ENCODE data around the gene TNFRSF12A.
A peak's percentile ranks its signal among the peaks of the same experiment; 100 is the strongest.
"Not testable (repeated sequence)": the region's sequence is repeated elsewhere in the genome, so short reads cannot be mapped to it uniquely, and the experiment has no call there.

The TNFRSF12A gene

DNA sequence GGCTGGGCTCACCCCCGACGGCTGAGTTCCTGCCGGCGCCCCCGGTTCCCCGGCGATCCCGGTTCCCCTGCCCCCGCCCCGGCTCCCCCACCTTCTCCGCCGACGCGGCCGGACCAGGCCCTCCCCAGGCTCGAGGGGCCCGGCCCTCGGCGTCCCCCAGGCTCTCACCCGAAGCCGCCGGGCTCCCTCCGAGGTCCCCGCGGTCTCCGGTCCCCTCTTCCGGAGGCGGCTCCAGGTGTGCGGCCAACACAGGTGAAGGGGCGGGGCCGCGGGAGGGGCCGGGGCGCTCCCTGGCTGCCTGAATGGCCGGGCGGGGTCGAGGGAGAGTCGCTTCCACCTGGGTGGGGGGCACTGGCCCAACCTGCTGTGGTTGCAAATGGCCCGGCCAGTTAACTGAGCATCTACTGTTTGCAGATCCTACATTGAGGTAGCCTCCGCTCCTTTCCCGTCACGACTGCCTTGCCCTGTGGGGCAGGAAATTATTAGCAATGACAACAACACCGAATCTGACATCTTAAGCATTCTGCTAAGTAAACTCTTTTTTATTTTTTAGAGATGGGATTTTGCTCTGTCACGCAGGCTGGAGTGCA lies 16.7 kb downstream of the TNFRSF12A start, which contains the start of gene BICDL2:
BICDL2 (minus strand) TSS at position 219 of the 590 bp plus-strand sequence. CDS start 1,448 bp downstream, outside the sequence.
- peak within 1 kb of the TSS; percentile 22 to 84 (median 72) for H3K27ac ChIP-seq

GRCh38 chr16:3038256-3038655 lies 18.1 kb downstream of the TNFRSF12A start:
- no peak overlapping the region for H3K27ac ChIP-seq
- no peak overlapping the region for H3K4me3 ChIP-seq

More for the DNA sequence above, 16.7 kb downstream of the TNFRSF12A start, which contains the start of gene BICDL2:
- peak within 1 kb of the TSS; percentile 20 to 43 (median 29) for H3K4me3 ChIP-seq

- H3K4me3 ChIP-seq, result no peak overlapping the region
- no peak overlapping the region for H3K27ac ChIP-seq
Observed at GRCh38 chr16:3038896-3039295, 18.7 kb downstream of the TNFRSF12A start.

DNA sequence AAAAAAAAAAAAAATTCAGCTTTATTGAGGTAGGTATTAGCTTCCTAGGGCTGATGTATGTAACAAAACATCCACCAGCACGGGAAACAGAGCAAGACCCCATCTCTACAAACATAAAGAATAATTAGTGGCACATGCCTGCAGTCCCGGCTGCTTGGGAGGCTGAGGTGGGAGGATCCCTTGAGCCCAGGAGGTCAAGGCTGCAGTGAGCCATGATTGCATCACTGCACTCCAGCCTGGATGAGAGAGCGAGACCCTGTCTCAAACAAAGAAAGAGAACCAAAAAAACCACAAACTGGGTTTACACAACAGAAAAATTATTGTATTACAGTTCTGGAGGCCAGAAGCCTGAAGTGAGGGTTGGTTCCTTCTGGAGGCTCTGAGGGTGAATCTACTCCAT lies 22.2 kb downstream of the TNFRSF12A start:
- Histone ChIP-seq H3K27ac (no peak overlapping the region), H3K4me3 (no peak overlapping the region)

- peak overlapping the region in 1 of 7 experiments; percentile 49 for H3K4me3 ChIP-seq
Observed at GRCh38 chr16:3044708-3045107, 24.5 kb downstream of the TNFRSF12A start.

DNA sequence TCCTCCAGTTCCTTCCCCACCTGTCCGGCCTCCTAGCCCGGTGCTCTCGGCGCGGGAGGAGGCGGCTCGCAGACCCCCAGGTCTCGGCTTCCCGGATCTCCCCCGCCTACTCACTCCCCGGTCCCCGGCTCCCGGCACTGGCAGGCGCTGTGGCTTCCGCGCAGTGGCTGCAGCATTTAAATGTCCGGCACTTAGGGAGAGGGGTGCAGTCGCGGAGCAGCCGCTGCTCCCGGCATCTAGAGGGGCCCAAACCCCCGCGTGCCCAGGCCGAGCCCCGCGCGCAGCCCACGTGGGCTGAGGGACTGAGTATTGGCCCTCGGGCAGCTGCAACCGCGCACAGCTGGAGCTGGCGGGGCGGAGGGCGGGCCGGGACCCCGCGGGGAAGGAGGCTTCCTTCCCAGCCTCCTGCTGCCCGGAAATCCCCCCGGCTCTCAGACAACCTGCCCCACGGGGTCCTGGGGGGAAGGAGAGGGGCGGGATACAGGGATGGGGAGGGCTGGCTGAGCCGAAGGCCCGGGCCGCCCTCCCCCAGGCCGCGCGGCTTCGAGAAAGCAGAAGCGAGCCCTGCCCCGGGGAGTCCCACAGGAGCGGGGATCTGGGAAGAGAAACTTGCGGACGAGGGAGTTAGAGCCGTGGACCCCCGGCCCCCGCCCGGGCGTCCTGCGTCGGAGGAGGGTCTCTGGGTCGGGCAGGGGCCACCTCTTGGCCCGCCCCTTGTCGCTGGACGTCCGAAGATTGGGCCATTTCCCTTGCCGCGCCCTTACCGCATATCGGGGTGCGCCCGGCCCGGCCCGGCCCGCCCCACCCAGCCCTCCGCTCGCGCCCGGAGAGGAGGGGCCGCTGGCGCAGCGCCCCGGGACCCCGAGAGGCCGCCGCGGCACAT lies 25.8 kb downstream of the TNFRSF12A start, which contains the start of gene MMP25:
MMP25 (plus strand) TSS at position 804 of the 883 bp plus-strand sequence. CDS start 357 bp downstream, outside the sequence.
- peak within 1 kb of the TSS in 16 of 21 experiments; percentile 0 to 78 (median 53) for H3K27ac ChIP-seq
- H3K4me3 ChIP-seq, result peak within 1 kb of the TSS; percentile 28 to 49 (median 37)

More at GRCh38 chr16:3044708-3045107, 24.5 kb downstream of the TNFRSF12A start:
- no peak overlapping the region for H3K27ac ChIP-seq

GRCh38 chr16:3046641-3047386 lies 26.6 kb downstream of the TNFRSF12A start:
- Histone ChIP-seq H3K4me3 (peak overlapping the region; percentile 28 to 49 (median 37)), H3K27ac (peak overlapping the region in 13 of 21 experiments; percentile 0 to 78 (median 56))

DNA sequence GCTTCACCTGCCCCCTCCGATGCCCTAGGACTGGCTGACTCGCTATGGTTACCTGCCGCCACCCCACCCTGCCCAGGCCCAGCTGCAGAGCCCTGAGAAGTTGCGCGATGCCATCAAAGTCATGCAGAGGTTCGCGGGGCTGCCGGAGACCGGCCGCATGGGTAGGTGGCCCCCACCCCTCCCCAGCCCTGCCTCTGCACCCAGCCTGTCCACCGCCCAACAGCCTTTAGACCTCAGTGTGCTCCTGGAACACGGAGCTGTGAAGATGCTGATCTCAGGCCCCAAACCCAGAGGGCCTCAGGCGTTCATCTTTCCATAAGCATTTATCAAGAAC lies 27.2 kb downstream of the TNFRSF12A start:
- Histone ChIP-seq H3K4me3 (peak overlapping the region in 4 of 7 experiments; percentile 28 to 49 (median 40)), H3K27ac (peak overlapping the region in 1 of 21 experiments; percentile 33)

DNA sequence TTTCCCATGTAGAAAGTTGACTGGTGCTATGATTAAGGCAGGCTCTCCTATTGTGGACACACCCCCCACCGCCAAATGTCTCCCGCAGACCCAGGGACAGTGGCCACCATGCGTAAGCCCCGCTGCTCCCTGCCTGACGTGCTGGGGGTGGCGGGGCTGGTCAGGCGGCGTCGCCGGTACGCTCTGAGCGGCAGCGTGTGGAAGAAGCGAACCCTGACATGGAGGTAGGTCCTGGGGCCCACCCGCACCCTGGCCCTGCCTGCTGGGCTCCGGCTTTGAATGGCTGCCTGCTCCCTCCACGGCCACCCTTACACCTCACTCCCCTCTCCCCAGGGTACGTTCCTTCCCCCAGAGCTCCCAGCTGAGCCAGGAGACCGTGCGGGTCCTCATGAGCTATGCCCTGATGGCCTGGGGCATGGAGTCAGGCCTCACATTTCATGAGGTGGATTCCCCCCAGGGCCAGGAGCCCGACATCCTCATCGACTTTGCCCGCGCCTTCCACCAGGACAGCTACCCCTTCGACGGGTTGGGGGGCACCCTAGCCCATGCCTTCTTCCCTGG lies 29.8 kb downstream of the TNFRSF12A start:
- H3K27ac ChIP-seq, result peak overlapping the region in 1 of 21 experiments; percentile 1
- no peak overlapping the region for H3K4me3 ChIP-seq

DNA sequence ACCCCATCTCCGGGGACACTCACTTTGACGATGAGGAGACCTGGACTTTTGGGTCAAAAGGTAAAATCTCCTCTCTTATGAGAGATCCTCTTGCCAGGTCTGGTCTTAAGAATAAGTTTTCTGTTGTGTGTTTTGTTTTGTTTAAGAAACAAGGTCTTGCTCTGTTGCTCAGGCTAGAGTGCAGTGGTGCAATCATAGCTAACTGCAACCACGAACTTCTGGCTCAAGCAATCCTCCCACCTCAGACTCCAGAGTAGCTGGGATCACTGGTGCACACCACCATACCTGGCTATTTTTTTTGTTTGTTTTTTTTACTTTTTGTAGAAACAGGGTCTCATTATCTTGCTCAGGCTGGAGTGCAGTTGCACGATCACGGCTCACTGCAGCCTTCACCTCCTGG lies 30.3 kb downstream of the TNFRSF12A start:
- H3K27ac ChIP-seq, result peak overlapping the region in 1 of 21 experiments; percentile 1
- H3K4me3 ChIP-seq, result no peak overlapping the region

DNA sequence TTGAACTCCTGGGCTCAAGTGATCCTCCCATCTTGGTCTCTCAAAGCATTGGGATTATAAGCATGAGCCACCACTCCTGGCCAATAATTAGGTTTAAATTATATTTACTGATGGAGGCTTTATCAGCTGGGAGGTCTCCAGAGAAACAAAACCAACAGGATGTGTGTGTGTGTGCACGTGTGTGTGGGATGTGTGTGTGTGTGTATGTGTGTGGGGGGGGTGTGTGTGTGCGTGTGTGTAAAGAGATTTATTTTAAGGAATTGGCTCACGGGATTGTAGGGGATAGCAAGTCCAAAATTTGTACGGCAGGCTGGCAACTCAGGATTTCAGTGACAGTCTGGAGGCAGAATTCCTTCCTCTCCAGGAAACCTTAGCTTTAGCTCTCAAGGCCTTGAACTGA lies 30.8 kb downstream of the TNFRSF12A start:
- H3K4me3 ChIP-seq, result no peak overlapping the region
- H3K27ac ChIP-seq, result peak overlapping the region in 1 of 21 experiments; percentile 22

DNA sequence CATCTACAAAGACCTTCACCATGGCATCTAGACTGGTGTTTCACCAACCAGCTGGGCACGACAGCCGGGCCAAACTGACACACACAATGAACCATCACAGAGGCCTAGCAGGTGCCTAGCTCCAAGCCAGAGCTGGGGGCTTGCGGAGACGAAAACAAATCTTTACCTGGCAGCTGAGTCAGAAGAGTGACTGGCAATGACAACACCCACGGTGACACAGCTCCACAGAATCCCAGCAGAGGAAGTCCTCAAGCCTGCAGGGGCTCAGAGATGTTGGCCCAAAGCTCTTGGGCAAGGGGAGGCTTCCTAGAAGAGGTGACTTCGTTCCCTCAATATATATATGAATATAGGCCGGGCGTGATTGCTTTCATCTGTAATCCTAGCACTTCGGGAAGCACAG lies 31.3 kb downstream of the TNFRSF12A start:
- Histone ChIP-seq H3K27ac (peak overlapping the region in 1 of 21 experiments; percentile 22), H3K4me3 (no peak overlapping the region)

- H3K4me3 ChIP-seq, result not testable (repeated sequence)
Observed at GRCh38 chr16:3052571-3053329, 32.6 kb downstream of the TNFRSF12A start.

DNA sequence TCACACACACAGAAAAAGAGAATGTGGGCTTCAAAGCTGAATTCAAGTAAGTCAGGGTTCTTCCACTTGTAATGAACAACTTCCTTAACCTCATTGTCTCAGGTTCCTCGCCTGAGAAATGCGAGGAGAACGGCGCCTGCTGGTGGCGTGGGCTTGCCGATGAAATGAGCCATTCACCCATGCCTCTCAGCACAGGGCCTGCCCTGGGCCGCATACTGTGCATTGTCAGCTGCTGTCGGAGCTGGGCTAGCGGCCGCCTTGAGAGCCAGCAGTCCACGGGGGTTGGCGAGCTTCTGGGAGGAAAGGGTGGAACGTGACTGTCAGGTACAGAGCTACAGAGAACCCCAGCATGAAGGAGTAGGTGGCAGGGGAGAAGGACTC lies 33.2 kb downstream of the TNFRSF12A start:
- not testable (repeated sequence) for H3K4me3 ChIP-seq
- peak overlapping the region in 1 of 21 experiments; percentile 42 for H3K27ac ChIP-seq

More at GRCh38 chr16:3052571-3053329, 32.6 kb downstream of the TNFRSF12A start:
- peak overlapping the region in 1 of 21 experiments; percentile 42 for H3K27ac ChIP-seq

- H3K27ac ChIP-seq, result peak overlapping the region in 6 of 21 experiments; percentile 16 to 65 (median 31)
Observed at GRCh38 chr16:3054965-3055733, 35.0 kb downstream of the TNFRSF12A start.

DNA sequence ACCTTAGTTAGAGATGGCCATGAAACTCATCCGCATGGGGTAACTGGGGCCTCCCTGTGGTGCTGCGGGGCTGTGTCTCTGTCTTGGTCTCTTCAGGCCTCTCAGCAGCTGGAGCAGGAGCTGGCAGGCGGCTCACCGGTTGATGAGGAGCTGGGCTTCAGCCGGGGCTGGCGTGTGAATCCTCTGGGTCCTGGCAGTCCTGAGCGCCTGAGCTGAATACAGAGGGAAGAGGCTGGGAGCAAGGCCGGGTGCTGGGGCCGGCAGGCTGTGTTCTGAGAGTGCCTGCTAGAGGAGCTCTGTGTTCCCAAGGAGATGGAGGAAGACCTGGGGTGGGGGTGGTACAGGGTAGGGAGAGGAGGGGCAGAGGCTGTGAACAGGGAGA lies 35.6 kb downstream of the TNFRSF12A start:
- not testable (repeated sequence) for H3K4me3 ChIP-seq
- H3K27ac ChIP-seq, result peak overlapping the region in 4 of 21 experiments; percentile 30 to 65 (median 47)

More at GRCh38 chr16:3054965-3055733, 35.0 kb downstream of the TNFRSF12A start:
- H3K4me3 ChIP-seq, result no peak overlapping the region

GRCh38 chr16:3056336-3057180 lies 36.4 kb downstream of the TNFRSF12A start:
- H3K4me3 ChIP-seq, result no peak overlapping the region
- peak overlapping the region in 1 of 21 experiments; percentile 62 for H3K27ac ChIP-seq

Data from skin epidermis (tissue), 12 donors.